ENCODE results near the gene NKAIN2.

NKAIN2 gene

GRCh38 chr6:123895806-123896205 lies 92.1 kb downstream of the NKAIN2 start:
- DNase-seq = no peak
- Histone ChIP-seq H3K4me3 (ENCODE audit: low read length) (no peak overlapping the region), H3K4me1 (ENCODE audit: low read length) (no peaks in the 10 kb centered on the region), H3K27ac (ENCODE audit: low read length) (no peak overlapping the region), H3K9me3 (replicated peaks; ENCODE audit: insufficient read depth, low read length) (no peaks in the 10 kb centered on the region), H3K9ac (ENCODE audit: low read length) (no peak overlapping the region), H3K4me2 (ENCODE audit: low read depth, low read length) (no peak overlapping the region), H3K79me2 (ENCODE audit: low read length) (no peaks in the 10 kb centered on the region), H3K9me2 (replicated peaks; ENCODE audit: insufficient read depth, low read length) (no peaks in the 10 kb centered on the region), H3K36me3 (replicated peaks; ENCODE audit: insufficient read depth, low read length) (no peaks in the 10 kb centered on the region), H2AFZ (ENCODE audit: low read length) (no peak overlapping the region), H4K20me1 (ENCODE audit: insufficient read depth, low read length) (no peaks in the 10 kb centered on the region), H3F3A (ENCODE audit: insufficient read depth, low read length) (no peaks in the 10 kb centered on the region), H3K27me3 (replicated peaks; ENCODE audit: insufficient read depth, low read length) (no peaks in the 10 kb centered on the region)
- TF ChIP-seq EZH2phosphoT487 (IDR thresholded peaks at IDR 0.05; ENCODE audit: low read length) (no peak), EZH2 (optimal IDR thresholded peaks at IDR 0.05; ENCODE audit: low read depth, low read length) (no peak), CTCF (IDR thresholded peaks at IDR 0.05; ENCODE audit: low read length) (no peak)

GRCh38 chr6:123896869-123897268 lies 93.2 kb downstream of the NKAIN2 start:
- no peaks in the 10 kb centered on the region for H3K4me1 ChIP-seq (ENCODE audit: low read length)
- H3K27me3 ChIP-seq (replicated peaks; ENCODE audit: insufficient read depth, low read length) = no peaks in the 10 kb centered on the region
- no peak overlapping the region for H3K27ac ChIP-seq (ENCODE audit: low read length)
- DNase-seq = no peak
- no peaks in the 10 kb centered on the region for H3K9me3 ChIP-seq (replicated peaks; ENCODE audit: insufficient read depth, low read length)
- H3K9ac ChIP-seq (ENCODE audit: low read length) = no peak overlapping the region
- no peaks in the 10 kb centered on the region for H4K20me1 ChIP-seq (ENCODE audit: insufficient read depth, low read length)
- H2AFZ ChIP-seq (ENCODE audit: low read length) = no peak overlapping the region
- TF ChIP-seq EZH2phosphoT487 (IDR thresholded peaks at IDR 0.05; ENCODE audit: low read length) (no peak), EZH2 (optimal IDR thresholded peaks at IDR 0.05; ENCODE audit: low read depth, low read length) (no peak), CTCF (IDR thresholded peaks at IDR 0.05; ENCODE audit: low read length) (no peak)
- H3K4me3 ChIP-seq (ENCODE audit: low read length) = no peak overlapping the region
- H3K4me2 ChIP-seq (ENCODE audit: low read depth, low read length) = no peak overlapping the region
- no peaks in the 10 kb centered on the region for H3K79me2 ChIP-seq (ENCODE audit: low read length)
- no peaks in the 10 kb centered on the region for H3K36me3 ChIP-seq (replicated peaks; ENCODE audit: insufficient read depth, low read length)
- H3K9me2 ChIP-seq (replicated peaks; ENCODE audit: insufficient read depth, low read length) = no peaks in the 10 kb centered on the region
- H3F3A ChIP-seq (ENCODE audit: insufficient read depth, low read length) = no peaks in the 10 kb centered on the region

DNA sequence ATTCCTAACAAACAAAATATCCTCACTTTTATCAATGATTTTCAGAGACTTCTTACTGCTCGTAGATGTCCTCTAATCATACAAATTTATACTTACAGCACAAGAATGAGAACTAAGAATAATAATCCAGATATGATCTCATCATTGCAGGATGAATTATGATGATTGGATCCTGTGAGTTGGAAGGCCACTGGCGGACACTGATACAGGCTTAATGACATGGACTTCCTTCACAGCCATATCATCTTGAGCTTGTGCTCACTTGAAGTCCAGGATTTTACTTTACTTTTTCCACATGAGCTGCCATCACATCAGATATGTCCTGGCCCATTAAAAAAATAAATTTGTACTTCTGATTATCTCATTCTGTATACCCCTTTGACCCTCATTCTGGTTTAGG lies 94.3 kb downstream of the NKAIN2 start:
- H3F3A ChIP-seq (ENCODE audit: insufficient read depth, low read length) = no peaks in the 10 kb centered on the region
- no peaks in the 10 kb centered on the region for H3K27me3 ChIP-seq (replicated peaks; ENCODE audit: insufficient read depth, low read length)
- H3K9ac ChIP-seq (ENCODE audit: low read length) = no peak overlapping the region
- DNase-seq = no peak
- no peak overlapping the region for H3K4me3 ChIP-seq (ENCODE audit: low read length)
- H4K20me1 ChIP-seq (ENCODE audit: insufficient read depth, low read length) = no peaks in the 10 kb centered on the region
- H3K4me1 ChIP-seq (ENCODE audit: low read length) = no peaks in the 10 kb centered on the region
- H2AFZ ChIP-seq (ENCODE audit: low read length) = no peak overlapping the region
- H3K27ac ChIP-seq (ENCODE audit: low read length) = no peak overlapping the region
- no peaks in the 10 kb centered on the region for H3K9me2 ChIP-seq (replicated peaks; ENCODE audit: insufficient read depth, low read length)
- no peaks in the 10 kb centered on the region for H3K36me3 ChIP-seq (replicated peaks; ENCODE audit: insufficient read depth, low read length)
- no peak for TF ChIP-seq EZH2phosphoT487 (IDR thresholded peaks at IDR 0.05; ENCODE audit: low read length)
- TF ChIP-seq EZH2 (optimal IDR thresholded peaks at IDR 0.05; ENCODE audit: low read depth, low read length) = no peak
- TF ChIP-seq CTCF (IDR thresholded peaks at IDR 0.05; ENCODE audit: low read length) = no peak
- no peak overlapping the region for H3K4me2 ChIP-seq (ENCODE audit: low read depth, low read length)
- no peaks in the 10 kb centered on the region for H3K79me2 ChIP-seq (ENCODE audit: low read length)
- H3K9me3 ChIP-seq (replicated peaks; ENCODE audit: insufficient read depth, low read length) = no peaks in the 10 kb centered on the region
